Stimulated activated CD8-positive, alpha-beta memory T cell treated with anti-CD3 and anti-CD28 coated beads, Interleukin-7, amount 100 ng/mL, for 48 hours (primary cell): ENCODE data around the gene FOXS1.

ENCODE experiments used
- DNase-seq, 2 donors: peaks; one replicate each; pipeline ENCODE4 v3.0.0-alpha.2; 2020; ENCODE audit warnings: low read depth in 1 of 2; ENCODE audit errors: extremely low read depth in 1 of 2

FOXS1 gene

GRCh38 chr20:31801508-31801907 is 43.9 kb downstream of the FOXS1 start:
- no peak for DNase-seq

- no peak for DNase-seq
Measured at GRCh38 chr20:31797364-31797763, 48.0 kb downstream of the FOXS1 start.
